Heart right ventricle (tissue), 16 donors: ENCODE results near the gene DNAH8. TPM values are rescaled to one million over a fixed set of nuclear protein-coding genes. Genes with fewer than 3 reads are reported as not detected.

Source experiments
- ATAC-seq, 8 donors: fragments of 200-7000 bp; cut with Tn5 transposase; one replicate each; pipeline ENCODE4 v1.9.1; 2020; ENCODE audit warnings: mild to moderate bottlenecking in 8 of 8, moderate library complexity in 8 of 8, moderate number of reproducible peaks in 1 of 8
- DNase-seq, 2 donors: peaks; one replicate each; pipeline ENCODE4 v3.0.0-alpha.2; 2020
- H3K27ac ChIP-seq, 10 donors: fragments of 200-600 bp; sonication (generic) in 2 of 10; one replicate each; pipeline versions ENCODE4 v1.5.0 to v1.8.0; 2020 to 2022; ENCODE audit warnings: mild to moderate bottlenecking in 3 of 10
- H3K27me3 ChIP-seq, 7 donors: fragments of 200-600 bp; one replicate each; pipeline ENCODE4 v1.8.0; 2021 to 2022; ENCODE audit warnings: mild to moderate bottlenecking in 2 of 7
- H3K36me3 ChIP-seq, 9 donors: fragments of 200-600 bp; sonication (generic) in 1 of 9; one replicate each; pipeline versions ENCODE4 v1.5.0 to v1.8.0; 2020 to 2022; ENCODE audit warnings: mild to moderate bottlenecking in 2 of 9
- H3K4me1 ChIP-seq, 9 donors: fragments of 200-600 bp; sonication (generic) in 1 of 9; one replicate each; pipeline versions ENCODE4 v1.5.0 to v1.8.0; 2020 to 2022; ENCODE audit warnings: mild to moderate bottlenecking in 4 of 9
- H3K4me3 ChIP-seq, 10 donors: fragments of 200-600 bp; sonication (generic) in 2 of 10; one replicate each; pipeline versions ENCODE4 v1.5.0 to v1.8.0; 2020 to 2022; ENCODE audit warnings: mild to moderate bottlenecking in 7 of 10, moderate library complexity in 2 of 10
- H3K9me3 ChIP-seq, 11 donors: fragments of 200-600 bp in 10 of 11; sonication (generic) in 2 of 11; one replicate each; pipeline versions ENCODE4 v1.5.0 to v1.8.0; 2013 to 2022; ENCODE audit warnings: mild to moderate bottlenecking in 2 of 11, control low read depth in 1 of 11, moderate library complexity in 1 of 11
- CTCF ChIP-seq, 9 donors: fragments of 200-600 bp; sonication (generic) in 2 of 9; IDR thresholded peaks; one replicate each; pipeline versions ENCODE4 v1.5.0 to v1.8.0; 2021 to 2022; ENCODE audit warnings: antibody characterized with exemption in 9 of 9, mild to moderate bottlenecking in 5 of 9, moderate library complexity in 1 of 9
- WGBS, 2 donors: extraction: QIAGEN DNeasy Blood & Tissue Kit; methylation state at CpG; one replicate each; pipeline ENCODE4 v1.1.7; 2013; ENCODE audit warnings: inconsistent platforms in 1 of 2; 5-methylcytosine and 5-hydroxymethylcytosine counted together
- intact Hi-C, 10 donors: fragments of 100-400 bp; cut with DNase I; formaldehyde crosslinking; loops; one replicate each; pipeline versions ENCODE4 v1.11.1 to v1.14.2; 2022
- polyA plus RNA-seq, 2 donors: library from polyadenylated mRNA; stranded (reverse); fragments of 200-250 nt; gene quantifications; one replicate each; pipeline ENCODE4 v1.2.3, GENCODE V29; 2013
- total RNA-seq, 10 donors: library from RNA; stranded (reverse); fragmentation: NEBNext Ultra II Directional in 3 of 10; extraction: Animal tissue kit (Norgen Biotek cat#: 25700) in 3 of 10; gene quantifications; one replicate each; pipeline versions ENCODE4 v1.2.1 to v1.2.4, GENCODE V29; 2021 to 2023
- donor health status: Arrhythmogenic right ventricular cardiomyopathy.
- donor health status: ischemic (EF 13 %, LVEDD 7.1; RV severe dilation, severe dysfunction).
- donor health status: healthy with polysubstance abuse.
- donor health status: DM: no; HTN: yes; CAD: no.
- donor health status: DM: no; HTN: no; CAD: no.
- donor health status: ischemic (EF 25% LVEDD 6.9; RV normal size, moderate dysfunction).
- donor health status: ischemic (EF 25% LVEDD 5.7; RV mildly dilated, moderate dysfunction).
- donor health status: healthy.
- donor health status: DM: yes; HTN: yes; CAD: no.
- donor health status: Ischemic cardiomyopathy.
- donor health status: ischemic (EF 35%, LVEDD 5.7; RV mildly dilated, moderate dysfunction).
- donor health status: nonischemic (EF 11% LVEDD 7.7; RV severe dilation, severe dysfunction).
- donor health status: DM: yes; HTN: yes; CAD: no.
- donor health status: PGD.
- donor health status: ischemic (EF 29% LVEDD 5.4; RV normal size, mild dysfunction).
- donor health status: nonischemic (EF 23%, LVEDD 6.1; RV moderate dilation, normal function).

DNAH8 gene
- total and polyA plus RNA-seq, 12 donors = 0.02 to 0.09 (median 0.03) TPM; not detected in 8

- ATAC-seq (no peak), DNase-seq (no peak)
- Histone ChIP-seq H3K27me3 (peaks cover 0 to 39% (median 16%) of the 10 kb centered on the region in 7 donors), H3K4me3 (no peak overlapping the region), H3K4me1 (no peaks in the 10 kb centered on the region), H3K9me3 (no peaks in the 10 kb centered on the region), H3K27ac (no peak overlapping the region), H3K36me3 (no peaks in the 10 kb centered on the region)
- 59 to 66% methylated on average over 5 of the region's 5 CpGs for WGBS, 2 donors
- intact Hi-C loops = no loop called here
- no peak for TF ChIP-seq CTCF (IDR thresholded peaks at IDR 0.05)
Measured at GRCh38 chr6:38990475-38990874, 275.4 kb downstream of the DNAH8 start.

- ATAC-seq (peak in 5 of 8 donors; percentile 51 to 83 (median 71)), DNase-seq (peak in 1 of 2 donors; percentile 16)
- Histone ChIP-seq H3K36me3 (no peaks in the 10 kb centered on the region), H3K9me3 (no peaks in the 10 kb centered on the region), H3K4me1 (peaks cover 0 to 6% (median 0%) of the 10 kb centered on the region in 9 donors), H3K27ac (no peak overlapping the region), H3K4me3 (no peak overlapping the region), H3K27me3 (peaks cover 0 to 46% (median 10%) of the 10 kb centered on the region in 7 donors)
- TF ChIP-seq CTCF (IDR thresholded peaks at IDR 0.05) = no peak
- intact Hi-C loops = no loop called here
- WGBS, 2 donors = 29 to 47% methylated on average over 5 of the region's 5 CpGs
Measured at GRCh38 chr6:38996676-38997075, 281.6 kb downstream of the DNAH8 start.

- ATAC-seq = peak in 2 of 8 donors; percentile 60 to 73
- Histone ChIP-seq H3K27me3 (peaks cover 0 to 46% (median 10%) of the 10 kb centered on the region in 7 donors), H3K27ac (no peak overlapping the region), H3K36me3 (no peaks in the 10 kb centered on the region), H3K4me3 (no peak overlapping the region), H3K9me3 (no peaks in the 10 kb centered on the region), H3K4me1 (peaks cover 0 to 6% (median 0%) of the 10 kb centered on the region in 9 donors)
- TF ChIP-seq CTCF (IDR thresholded peaks at IDR 0.05) = peak in 8 of 9 donors; percentile 11 to 60 (median 51)
- intact Hi-C loops = no loop called here
- 12 to 14% methylated on average over 2 of the region's 2 CpGs for WGBS, 2 donors
- peak; percentile 11 to 13 for DNase-seq
Measured at GRCh38 chr6:38997128-38997761, 282.1 kb downstream of the DNAH8 start.

- Histone ChIP-seq H3K4me3 (no peak overlapping the region), H3K27me3 (peaks cover 0 to 39% (median 6%) of the 10 kb centered on the region in 7 donors), H3K4me1 (no peaks in the 10 kb centered on the region), H3K36me3 (no peaks in the 10 kb centered on the region), H3K27ac (no peak overlapping the region), H3K9me3 (peaks cover 0 to 7% (median 0%) of the 10 kb centered on the region in 11 donors)
- DNase-seq (no peak), ATAC-seq (no peak)
- intact Hi-C loops = no loop called here
- TF ChIP-seq CTCF (IDR thresholded peaks at IDR 0.05) = peak in 1 of 9 donors; percentile 17
- 19 to 27% methylated on average over 3 of the region's 3 CpGs for whole genome bisulfite sequencing, 2 donors
Measured at GRCh38 chr6:39003072-39003471, 288.0 kb downstream of the DNAH8 start.
